OCI-M2 (cell line): ENCODE results near the gene PRKAG1.

ENCODE experiments used
- DNase-seq: peaks from one replicate; lab custom pipeline; 2025; ENCODE audit not compliant: unreplicated experiment; lab: John Stamatoyannopoulos, UW

Gene PRKAG1

DNA sequence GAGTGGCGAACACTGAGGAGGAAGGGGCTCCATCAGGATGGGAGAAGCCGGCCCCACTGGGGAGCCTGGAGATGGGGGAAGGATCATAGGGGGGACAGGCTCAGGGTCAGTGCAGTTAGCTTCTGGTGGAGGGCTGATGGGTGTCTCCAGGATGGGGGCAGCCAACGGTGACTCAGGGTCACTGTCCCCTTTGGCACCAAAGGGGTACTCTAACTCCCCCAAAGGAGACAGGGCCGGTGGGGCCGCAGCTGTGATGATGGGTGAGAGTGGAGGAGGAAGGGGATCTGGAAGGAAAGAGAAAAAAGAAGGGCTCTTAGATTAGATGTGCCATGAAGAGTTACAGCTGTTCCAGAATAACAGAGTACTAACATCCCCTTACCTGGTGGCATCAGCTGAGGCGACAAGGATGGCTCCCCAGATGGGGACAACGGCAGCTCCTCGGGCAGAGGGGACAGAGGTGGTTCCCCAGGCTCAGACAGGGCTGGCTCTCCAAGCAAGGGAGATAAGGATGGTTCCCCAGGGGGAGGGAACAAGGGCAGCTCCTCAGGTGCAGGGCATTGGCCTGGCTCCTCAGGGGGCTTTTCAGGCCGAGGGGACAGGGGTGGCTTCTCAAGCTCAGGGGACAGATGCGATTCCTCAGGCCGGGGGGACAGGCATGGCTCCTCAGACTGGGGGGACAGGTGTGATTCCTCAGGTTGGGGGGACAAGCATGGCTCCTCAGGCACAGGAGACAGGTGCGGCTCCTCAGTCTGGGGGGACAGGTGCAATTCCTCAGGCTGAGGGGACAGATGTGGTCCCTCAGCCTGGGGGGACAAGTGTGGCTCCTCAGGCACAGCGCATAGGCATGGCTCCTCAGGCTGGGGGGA is 32.2 kb upstream of the PRKAG1 start:
- DNase-seq: no peak

DNA sequence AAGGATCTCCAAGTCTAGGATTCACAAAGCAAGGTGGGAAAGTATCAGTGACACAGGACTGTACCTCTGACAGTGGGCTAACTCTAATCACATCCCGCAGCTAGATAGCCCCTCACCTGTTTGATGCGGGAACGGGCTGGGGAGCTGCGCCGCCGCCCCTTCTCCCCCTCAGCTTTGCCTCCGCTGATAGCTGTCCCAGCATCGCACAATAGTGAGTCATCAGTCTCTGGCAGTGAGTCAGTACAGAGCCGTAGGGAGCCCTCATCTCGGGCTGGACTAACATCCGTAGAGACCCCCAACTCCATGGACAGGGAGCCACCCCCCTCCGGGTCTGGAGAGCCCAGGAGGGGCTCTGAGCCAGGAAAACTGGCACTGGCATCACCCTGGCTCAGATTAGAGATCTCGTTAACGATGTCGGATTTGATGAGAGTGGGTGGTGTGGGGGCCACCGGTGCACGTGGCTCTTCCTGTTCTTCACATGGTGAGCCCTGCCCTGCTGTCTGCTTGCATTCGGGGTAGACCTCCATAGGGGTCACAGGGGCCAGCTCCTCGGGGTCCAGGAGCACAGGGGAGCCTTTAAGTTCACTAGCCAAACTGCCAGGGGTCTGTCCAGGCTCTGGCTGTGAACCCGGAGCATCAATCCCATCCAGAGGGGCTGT is 31.1 kb upstream of the PRKAG1 start:
- DNase-seq: no peak

DNA sequence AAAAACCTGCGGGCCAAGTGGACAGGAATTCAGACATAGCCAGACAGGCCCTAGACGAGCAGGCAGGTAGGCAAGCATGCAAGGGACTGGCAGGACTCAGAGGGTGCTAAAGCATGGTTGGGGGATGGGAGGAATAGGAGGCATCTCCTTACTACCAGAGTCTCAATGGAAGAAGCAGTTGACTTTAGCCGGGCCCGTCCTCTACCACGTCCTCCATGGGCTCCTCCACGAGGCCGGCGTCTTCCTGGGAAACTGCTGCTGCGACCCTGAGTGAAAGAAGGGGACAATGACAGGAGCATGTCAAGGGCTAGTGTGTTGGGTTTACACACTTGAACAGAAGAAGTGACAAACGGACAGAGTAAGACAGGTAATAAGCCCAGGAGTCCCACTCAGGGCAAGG is 30.4 kb upstream of the PRKAG1 start:
- DNase-seq: no peak

DNA sequence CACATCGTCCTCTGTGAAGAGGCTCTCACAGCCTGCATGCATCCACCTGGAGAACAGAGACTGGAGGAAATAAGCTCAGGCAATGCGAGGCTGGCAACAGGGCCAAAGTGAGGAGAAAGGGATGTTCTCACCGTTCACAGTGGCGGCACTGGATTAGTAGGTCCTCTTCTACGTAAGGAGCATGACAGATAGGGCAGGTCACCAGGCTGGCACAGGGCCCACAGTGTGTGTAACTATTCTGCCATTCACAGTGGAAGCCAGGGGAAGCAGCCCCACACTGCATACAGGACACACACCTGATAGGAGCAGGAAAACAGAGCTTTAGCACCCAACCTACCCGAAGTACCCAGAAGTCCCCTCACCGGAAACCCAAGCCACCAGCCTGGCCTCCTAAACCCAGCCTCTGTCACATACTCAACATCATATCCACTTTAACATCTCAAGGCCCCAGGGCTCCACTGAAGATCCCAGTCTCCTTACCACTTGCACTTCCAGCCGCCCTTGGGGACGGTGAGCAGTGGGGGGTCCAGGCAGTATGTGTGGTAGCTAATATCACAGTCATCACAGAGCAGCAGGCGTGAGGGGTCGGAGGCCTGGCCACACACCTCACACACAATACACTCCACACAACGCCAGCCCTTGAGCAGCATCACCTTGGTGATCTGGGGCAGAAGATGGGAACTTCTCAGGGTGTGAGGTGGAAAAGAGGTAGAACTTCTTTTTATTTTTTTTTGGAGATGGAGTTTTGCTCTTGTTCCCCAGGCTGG is 27.7 kb upstream of the PRKAG1 start:
- no peak for DNase-seq

DNA sequence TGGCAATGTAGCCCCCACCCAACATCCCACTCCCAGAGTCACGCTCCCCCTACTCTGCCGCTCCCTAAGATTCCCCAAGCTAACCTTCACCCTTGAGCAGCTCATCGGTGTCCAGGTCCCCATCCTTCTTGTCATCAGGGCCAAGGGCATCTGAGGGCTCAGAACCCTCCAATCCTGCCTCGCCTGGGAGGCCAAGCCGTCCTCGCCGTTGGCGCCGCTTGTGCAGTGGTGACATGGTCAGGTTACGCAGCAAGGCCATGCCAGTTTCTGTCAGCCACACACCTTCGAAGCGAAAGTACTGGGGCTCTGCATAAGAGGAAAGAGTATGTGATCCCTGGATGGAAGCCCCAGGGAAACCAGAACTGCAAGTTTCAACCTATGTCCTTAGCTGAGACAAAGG is 26.1 kb upstream of the PRKAG1 start:
- no peak for DNase-seq

DNA sequence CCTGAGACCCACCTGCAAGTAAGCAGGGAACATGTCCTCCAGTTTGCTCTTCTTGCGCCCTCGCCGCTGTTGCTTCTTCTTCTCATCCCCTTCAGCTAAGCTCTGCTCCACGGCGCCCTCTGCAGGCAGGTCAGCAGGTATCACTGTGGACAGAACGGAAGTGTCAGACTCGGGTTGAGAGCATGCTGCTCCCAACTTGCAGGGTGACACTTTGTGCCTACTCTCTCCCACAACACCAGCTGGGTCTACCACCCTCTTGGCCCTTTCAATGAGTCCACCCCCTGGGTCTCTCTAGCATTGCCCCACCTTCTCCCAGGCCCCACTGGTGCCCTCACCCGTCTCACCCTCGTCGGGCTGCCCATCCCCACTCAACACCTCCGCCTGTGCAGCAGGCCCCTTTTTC is 25.3 kb upstream of the PRKAG1 start:
- DNase-seq: no peak

DNA sequence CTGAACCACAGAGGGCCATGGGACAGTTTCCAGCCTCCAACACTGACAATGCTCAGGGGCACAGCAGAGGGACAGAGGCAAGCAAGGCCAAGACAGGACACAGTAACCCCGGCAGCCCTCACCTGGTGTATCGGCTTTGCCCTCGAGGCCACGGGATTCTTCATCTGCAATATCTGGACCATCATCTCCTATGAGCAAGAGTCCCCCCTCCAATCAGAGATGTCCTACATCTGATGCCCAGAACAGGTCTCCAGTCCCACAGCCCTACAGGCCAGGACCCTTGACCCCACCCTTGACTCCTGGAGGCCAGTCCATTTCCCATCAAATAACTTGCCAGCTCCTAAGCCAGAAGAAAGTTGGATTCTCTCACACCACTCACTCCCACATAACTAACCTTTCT is 24.7 kb upstream of the PRKAG1 start:
- no peak for DNase-seq

DNA sequence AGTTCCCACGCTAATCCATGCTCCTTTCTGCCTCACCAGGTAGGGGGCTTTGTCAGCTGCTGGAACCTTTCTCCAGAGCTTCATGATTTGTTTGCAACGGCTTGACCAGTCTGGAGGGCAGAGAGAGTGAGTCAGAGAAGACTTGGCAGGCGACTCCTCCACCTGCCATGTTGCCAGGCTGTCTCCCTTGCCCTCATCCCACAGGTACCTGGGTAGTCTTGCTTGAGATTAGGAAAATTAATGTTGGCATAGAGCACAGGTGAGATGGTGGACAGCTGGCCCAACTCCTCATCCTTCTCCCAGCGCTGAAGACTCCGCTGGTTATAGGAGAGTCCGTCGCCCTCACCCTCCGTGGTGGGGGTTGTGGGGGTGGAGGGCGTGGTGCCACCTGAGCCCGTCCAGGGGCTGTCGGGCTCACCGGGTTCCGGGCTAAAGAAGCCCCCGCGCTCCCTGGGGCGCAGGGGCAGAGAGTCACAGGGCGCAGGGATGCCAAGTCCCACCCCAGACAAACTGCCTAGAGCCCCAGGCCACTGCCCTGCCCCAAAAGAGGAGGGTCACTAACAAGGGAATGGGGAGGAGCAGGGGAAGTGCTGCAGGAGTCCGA is 23.4 kb upstream of the PRKAG1 start:
- DNase-seq: no peak

DNA sequence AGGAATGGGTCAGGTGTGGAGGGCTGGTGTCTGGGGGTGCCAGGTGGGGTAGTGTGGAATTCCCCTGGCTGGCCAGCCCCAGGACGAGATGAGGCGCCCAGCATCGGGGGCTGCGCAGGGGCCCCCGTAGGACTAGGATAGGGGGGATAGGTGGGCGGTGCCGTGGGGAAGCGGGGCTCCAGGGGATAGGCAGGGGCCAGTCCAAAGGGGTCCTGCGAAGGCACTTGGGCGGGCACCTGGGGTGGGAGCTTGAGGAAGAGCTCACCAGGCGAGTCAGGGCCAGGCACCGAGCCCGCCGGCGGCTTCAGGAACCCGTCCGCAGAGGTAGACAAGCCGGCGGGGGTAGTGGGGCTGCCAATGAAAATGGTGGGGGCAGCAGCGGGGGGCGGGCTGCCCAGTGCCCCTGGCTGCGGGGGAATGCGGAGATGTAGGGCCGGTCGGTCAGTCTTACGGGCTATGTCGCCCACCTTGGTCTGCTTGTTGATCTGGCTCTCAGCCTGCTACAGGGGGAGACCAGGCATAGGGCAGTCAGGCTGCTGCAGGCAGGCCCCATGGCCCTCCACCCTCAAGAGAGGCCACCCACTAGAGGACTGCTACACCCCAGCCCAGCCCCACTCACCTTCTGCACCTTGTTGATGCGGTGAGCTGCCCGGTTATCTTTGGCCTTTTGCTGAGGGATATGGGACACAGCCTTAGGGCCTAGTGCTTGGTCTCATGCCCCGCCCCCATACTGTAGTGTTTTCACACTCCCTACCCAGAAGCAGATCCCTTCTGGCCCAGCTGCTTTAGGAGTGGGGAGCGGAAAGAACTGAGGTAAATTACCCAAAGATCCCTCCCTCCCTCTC is 22.7 kb upstream of the PRKAG1 start:
- no peak for DNase-seq

DNA sequence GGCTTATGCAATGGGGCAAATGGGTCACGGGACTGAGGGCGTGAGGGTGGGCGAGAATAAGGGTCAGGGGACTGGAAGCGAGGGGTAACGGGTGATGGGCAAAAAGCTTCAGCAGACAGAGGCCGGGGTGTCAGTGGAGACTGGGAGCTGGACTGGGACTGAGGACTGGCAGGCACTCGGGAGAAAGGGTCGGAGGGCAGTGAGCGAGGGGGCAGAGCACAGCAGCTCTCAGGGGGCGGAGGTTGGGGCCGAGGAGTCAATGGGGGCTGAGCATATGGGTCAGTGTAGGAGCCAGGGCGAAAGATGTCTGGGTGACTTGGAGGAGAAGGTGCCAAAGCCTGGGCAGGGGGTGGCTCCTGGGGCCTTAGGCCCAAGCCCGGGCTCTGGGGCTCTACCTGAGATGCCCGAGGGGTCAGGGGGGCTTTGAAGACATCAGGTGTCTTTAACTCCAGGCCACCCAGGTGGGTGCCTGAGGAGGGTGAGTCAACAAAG is 21.8 kb upstream of the PRKAG1 start:
- no peak for DNase-seq

DNA sequence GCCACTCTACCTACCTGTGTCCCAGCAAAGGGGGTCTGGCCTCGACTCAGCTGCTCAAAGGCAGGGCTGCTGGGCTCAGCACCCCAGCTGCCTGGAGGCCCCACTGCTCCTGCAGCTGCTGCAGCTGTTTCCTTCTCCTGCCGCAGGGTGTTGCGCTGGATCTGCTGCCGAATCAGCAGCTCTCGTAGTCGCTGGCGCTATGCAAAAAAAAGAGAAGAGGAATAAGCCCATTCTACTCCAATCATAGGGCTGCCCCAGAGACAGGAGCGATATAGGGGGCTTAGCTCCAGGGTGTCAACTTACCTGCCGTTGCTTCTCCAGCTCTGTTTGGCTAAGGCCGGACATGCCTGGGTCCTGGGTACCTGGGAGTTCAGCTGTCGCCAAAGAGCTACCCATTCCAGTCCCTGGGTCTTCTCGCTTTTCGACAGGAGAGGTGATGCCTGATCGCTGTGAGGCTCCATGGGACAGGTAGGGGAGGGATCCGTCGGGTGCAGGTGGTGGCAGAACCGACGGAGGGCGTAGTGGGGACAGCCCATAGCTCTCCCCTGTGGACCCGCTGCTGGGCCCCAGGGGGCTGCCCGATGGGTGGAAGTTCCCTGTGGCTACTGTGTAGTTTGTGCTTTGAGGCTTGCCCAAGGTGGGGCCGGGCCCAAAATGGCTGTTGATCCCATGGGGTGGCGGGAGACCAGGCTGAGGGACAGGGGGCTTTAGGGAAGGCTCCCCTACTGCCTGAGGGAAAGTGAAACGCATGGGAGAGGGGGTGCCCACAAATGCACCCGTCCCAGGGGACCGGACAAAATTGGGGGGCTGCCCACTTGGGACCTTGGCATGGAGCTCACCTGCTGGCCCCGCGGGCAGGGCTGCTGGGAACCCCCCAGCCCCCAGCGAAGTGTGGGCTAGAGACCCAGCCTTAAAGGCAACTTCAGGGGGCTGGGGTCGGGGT is 21.1 kb upstream of the PRKAG1 start:
- no peak for DNase-seq

DNA sequence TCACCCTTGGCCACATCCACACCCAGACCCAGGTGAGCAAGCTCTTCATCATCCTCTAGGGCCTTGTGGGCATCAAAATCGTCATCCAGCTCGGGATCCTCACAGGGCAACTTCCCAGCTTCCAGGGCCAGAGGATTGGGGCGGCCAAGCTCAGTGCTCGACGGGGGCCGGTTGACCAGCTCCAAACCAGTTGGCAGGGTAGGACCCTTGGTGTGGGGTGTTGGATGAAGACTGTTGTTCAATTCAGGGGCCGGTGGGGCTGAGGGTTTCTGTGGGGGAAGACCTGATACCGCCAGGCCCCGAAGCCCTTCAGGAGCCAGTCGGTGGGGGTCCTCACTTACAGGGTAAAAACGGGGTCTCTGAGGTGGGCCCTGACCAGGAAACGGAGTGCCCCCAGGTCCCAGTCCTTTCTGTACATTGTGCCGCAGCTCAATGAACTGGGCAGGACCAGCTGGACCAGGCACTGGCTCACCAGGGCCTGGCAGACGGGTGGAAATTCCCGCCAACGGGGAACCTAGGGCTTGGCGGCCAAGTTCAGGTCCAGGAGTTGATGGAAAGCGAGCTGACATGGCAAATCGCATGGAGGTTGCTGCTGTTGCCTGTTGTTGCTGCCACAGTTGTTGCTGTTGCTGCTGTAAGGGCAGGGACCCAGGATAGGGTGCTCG is 19.8 kb upstream of the PRKAG1 start:
- DNase-seq: no peak

DNA sequence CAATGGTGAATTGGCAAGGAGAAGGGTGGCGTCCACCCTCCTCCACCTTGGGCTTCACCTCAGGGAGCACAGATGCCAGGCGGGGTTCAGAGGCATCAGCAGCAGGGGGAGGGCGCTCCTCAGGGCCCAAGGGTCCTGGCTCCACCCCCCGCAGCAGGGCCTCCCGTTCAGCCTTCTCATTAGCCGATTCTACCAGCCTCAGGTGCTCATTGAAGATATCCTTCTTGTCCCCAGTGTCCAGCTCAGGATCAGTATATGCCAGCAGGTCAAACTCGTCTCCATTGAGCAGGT is 19.3 kb upstream of the PRKAG1 start:
- DNase-seq: no peak

DNA sequence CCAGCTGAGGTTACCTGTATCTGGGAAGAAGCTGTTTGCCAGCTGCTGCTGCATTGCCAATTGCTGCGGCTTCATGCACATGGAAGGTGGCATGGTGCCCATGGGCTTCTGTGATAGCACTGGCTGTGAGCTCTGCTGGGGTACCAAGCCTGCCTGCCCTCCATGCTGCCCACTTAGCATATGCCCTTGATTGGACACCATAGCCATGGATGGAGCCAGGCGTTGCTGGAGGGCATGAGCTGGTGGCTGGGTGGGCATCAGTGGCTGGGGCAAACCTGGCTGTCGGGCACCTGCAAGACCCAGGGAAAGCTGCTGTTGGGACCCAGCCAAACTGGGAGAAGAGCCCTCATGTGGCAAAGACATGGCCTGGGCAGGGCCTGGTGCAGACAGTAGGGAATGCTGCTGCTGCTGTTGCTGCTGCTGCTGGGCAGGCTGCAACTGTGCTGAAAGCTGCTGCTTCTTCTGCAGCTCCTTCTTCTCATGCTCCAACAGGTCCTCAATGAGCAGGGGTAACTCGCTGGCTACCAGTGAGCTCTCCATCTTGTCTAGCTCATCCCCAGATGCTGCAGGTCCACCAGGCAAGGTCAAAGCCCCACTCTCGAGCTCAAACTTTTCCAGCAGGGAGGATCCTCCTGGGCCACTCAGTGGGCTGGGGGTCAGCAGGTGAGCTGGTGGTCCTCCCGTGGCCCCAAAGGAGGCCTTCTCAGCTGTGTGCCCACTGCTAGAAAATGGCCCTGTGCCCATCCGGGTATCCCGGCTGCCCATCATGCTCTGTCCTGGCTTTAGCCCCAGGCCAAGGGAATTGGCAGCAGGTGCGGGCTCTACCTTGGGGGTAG is 18.8 kb upstream of the PRKAG1 start:
- no peak for DNase-seq

DNA sequence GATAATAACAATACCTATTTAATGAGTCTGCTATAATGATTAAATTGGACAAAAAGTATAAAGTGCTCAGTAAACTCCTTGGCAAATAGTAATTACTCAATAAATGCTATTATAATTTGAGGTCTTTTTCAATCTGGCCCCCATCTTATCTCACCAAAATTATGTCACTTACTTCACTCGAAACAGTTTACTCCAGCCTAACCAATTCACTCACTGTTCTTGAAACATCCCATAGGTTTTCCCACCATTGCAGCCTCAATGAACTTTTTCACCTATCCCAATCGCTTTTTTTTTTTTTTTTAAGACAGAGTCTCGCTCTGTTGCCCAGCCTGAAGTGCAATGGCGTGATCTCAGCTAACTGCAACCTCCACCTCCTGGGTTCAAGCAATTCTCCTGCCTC is 17.5 kb upstream of the PRKAG1 start:
- DNase-seq: no peak

DNA sequence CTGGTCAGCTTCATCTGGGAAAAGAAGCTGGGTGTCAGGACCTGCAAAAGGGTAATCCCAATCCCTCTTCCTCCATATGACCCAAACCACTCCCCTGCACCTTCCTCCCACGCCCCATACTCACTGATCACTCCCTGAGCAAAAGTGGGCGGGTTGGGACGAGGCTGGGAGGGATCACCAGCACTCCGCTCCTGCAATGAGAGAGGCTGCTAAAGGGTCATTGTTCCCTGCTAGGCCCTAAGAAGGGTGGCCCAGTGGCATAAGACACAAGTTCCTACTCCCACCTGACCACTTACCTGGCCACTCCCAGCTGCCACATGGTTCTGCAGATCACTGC is 15.7 kb upstream of the PRKAG1 start:
- DNase-seq: no peak

DNA sequence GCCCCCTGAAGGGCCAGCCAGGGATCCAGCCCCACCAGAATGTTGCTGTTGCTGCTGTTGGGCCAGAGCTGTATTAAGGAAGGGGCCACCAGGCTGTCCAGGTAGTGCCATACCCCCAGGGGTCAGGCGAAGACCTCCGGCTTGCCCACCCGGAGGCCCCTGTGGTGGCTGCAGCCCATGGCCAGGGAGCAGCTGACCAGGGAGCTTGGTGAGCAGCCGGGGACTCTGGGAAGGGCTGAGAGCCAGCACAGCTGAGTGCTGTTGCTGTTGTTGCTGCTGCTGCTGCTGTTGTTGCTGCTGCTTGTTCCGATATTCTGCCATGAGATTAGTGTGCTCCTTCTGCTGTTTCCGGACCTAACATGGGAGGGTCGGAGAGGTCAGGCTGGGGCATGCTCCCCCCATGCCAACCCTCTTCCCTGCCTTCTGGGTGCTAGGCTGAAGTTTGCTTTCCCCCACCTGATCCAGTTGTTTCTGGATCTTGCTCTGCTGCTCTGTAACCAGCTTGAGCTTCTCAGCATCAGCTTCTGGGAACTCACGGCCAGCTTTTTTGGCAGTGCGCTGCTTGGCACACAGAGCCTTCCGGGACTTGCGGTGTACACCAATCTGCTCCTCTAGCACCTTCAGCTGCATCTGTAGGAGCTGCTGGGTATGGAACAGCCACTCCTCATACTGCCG is 15.2 kb upstream of the PRKAG1 start:
- DNase-seq: no peak
